Large intestine (tissue), 3 donors: ENCODE data around the gene TMEM156. TPM values are rescaled to one million over a fixed set of nuclear protein-coding genes. Genes with fewer than 3 reads are reported as not detected.

Experiments
- DNase-seq, 2 donors: peaks; one replicate each; pipeline versions ENCODE4 v3.0.0 to v3.0.0-alpha.2; 2013
- H3K27ac ChIP-seq: one replicate; pipeline ENCODE4 v1.5.1; 2013; ENCODE audit warnings: low read length
- H3K27me3 ChIP-seq: 2 replicates; pipeline ENCODE4 v1.6.1; 2013; ENCODE audit warnings: low read length; ENCODE audit not compliant: control insufficient read depth, insufficient read depth
- H3K36me3 ChIP-seq: 2 replicates; pipeline ENCODE4 v1.6.1; 2013; ENCODE audit warnings: low read length; ENCODE audit not compliant: control insufficient read depth, insufficient read depth
- H3K4me1 ChIP-seq: one replicate; pipeline ENCODE4 v1.6.1; 2013; ENCODE audit warnings: low read length; ENCODE audit not compliant: control insufficient read depth, insufficient read depth
- H3K4me3 ChIP-seq: one replicate; pipeline ENCODE4 v1.5.1; 2013; ENCODE audit warnings: low read length
- H3K9me3 ChIP-seq: one replicate; pipeline ENCODE4 v1.6.1; 2013; ENCODE audit warnings: mild to moderate bottlenecking, low read depth, low read length, moderate library complexity; ENCODE audit not compliant: control insufficient read depth
- WGBS: methylation state at CpG from one replicate; pipeline ENCODE4 v1.1.5; 2013; ENCODE audit warnings: low lambda C conversion rate; ENCODE audit not compliant: insufficient coverage; 5-methylcytosine and 5-hydroxymethylcytosine counted together
- polyA plus RNA-seq: library from polyadenylated mRNA; unstranded; fragments of 120-200 nt; gene quantifications from one replicate; pipeline ENCODE4 v1.2.1, GENCODE V29; 2013

The TMEM156 gene
- polyA plus RNA-seq, 1 donor, result 1.7 TPM

DNA sequence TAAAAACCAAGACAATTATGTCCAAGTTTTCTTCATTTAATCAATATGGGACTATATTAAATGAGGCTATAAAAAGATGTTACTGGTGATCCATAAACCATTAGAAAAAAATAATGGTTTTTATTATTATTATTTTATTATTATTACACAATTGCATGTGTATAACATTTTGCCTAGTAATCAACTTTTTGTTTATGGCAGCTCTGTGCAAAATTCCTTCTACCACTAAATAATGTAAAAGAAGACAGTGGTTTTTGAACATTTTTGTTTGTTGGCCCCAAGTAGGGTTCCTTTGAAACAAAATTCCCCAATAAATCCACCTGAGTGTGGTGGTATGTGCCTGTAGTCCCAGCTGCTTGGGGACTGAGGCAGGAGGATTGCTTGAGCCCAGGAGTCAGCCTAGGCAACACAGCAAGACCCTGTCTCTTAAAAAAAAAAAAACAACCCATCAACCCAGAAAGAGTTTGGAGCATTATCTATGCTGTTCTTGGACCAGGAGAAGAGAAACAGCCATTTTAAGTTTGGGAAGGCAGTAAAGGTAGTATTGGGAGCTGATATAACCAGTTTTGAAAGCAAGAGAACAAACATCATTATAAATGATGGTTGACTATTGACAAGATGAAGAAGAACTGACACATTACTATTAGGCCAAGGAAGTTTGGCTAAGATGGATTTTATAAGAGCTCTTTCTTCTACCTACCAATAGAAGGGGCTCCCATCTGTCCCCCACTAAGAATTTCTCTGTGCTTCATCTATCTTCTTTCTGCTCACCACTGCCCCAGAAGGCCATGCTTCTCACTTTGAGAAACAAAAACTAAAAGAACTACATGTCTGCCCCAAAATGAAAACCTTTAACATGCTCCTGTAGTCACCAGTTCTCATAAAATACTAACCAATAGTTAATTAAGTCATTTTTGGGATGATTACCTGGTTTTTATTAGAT lies 2.2 kb downstream of the TMEM156 start:
- H3K27me3 ChIP-seq, result no peaks in the 10 kb centered on the region
- no peaks in the 10 kb centered on the region for H3K9me3 ChIP-seq
- DNase-seq, result no peak
- no peaks in the 10 kb centered on the region for H3K4me1 ChIP-seq
- H3K27ac ChIP-seq, result no peak overlapping the region
- no peaks in the 10 kb centered on the region for H3K36me3 ChIP-seq
- no peak overlapping the region for H3K4me3 ChIP-seq

DNA sequence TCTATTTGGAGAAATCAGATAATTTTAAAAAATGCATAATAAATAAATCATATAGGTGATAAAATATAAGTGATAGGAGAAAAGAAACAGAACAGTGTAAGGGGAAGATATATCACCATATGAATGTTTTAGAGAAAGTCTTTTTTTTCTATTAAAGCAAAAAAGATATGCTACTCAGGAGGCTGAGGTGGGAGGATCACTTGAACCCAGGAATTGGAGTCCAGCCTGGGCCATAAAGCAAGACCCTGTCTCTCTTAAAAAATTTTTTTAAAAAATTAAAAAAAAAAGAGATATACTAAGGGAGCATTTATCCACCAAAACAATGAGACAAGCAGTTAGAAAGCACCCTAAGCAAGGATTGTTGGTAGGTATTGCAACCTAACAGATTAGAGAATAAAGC lies 6.1 kb downstream of the TMEM156 start:
- Histone ChIP-seq H3K36me3 (no peaks in the 10 kb centered on the region), H3K4me1 (no peaks in the 10 kb centered on the region), H3K4me3 (no peak overlapping the region), H3K9me3 (no peaks in the 10 kb centered on the region), H3K27me3 (no peaks in the 10 kb centered on the region), H3K27ac (no peak overlapping the region)
- no peak for DNase-seq

- WGBS, result 96% methylated on average over 2 of the region's 4 CpGs
- Histone ChIP-seq H3K36me3 (no peaks in the 10 kb centered on the region), H3K27me3 (no peaks in the 10 kb centered on the region), H3K27ac (no peak overlapping the region), H3K4me1 (no peaks in the 10 kb centered on the region), H3K9me3 (no peaks in the 10 kb centered on the region), H3K4me3 (no peak overlapping the region)
- no peak for DNase-seq
Observed at GRCh38 chr4:39025552-39026085, 6.6 kb downstream of the TMEM156 start.

DNA sequence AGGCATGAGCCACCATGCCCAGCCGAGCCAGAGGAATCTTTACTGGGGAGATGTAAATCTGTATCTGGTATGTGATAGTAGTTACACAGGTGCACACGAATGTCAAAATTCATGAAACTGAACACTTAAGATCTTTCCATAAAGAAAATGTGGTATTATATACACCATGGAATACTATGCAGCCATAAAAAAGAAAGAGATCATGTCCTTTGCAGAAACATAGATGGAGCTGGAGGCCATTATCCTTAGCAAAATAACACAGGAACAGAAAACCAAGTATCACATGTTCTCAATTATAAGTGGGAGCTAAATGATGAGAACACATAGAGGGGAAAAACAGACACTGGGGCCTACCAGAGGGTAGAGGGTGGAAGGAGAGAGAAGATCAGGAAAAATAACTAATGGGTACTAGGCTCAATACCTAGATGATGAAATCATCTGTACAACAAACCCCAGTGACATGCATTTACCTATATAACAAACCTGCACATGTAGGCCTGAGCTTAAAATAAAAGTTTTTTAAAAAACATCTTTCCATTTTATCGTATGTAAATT lies 7.8 kb downstream of the TMEM156 start:
- no peak overlapping the region for H3K27ac ChIP-seq
- no peaks in the 10 kb centered on the region for H3K9me3 ChIP-seq
- 100% methylated on average over 1 of the region's 3 CpGs for WGBS
- DNase-seq, result no peak
- H3K4me3 ChIP-seq, result no peak overlapping the region
- no peaks in the 10 kb centered on the region for H3K27me3 ChIP-seq
- H3K4me1 ChIP-seq, result no peaks in the 10 kb centered on the region
- H3K36me3 ChIP-seq, result no peaks in the 10 kb centered on the region

- no CpG with 5 or more reads among the region's 1 CpG for WGBS
Observed at GRCh38 chr4:39023059-39023458, 9.2 kb downstream of the TMEM156 start.

GRCh38 chr4:39022241-39022640 lies 10.0 kb downstream of the TMEM156 start:
- H3K9me3 ChIP-seq, result no peaks in the 10 kb centered on the region
- H3K27ac ChIP-seq, result no peak overlapping the region
- 78% methylated on average over 1 of the region's 2 CpGs for WGBS
- no peak for DNase-seq
- H3K36me3 ChIP-seq, result no peaks in the 10 kb centered on the region
- H3K4me3 ChIP-seq, result no peak overlapping the region
- H3K4me1 ChIP-seq, result no peaks in the 10 kb centered on the region
- H3K27me3 ChIP-seq, result no peaks in the 10 kb centered on the region

More at GRCh38 chr4:39023059-39023458, 9.2 kb downstream of the TMEM156 start:
- no peaks in the 10 kb centered on the region for H3K4me1 ChIP-seq
- no peaks in the 10 kb centered on the region for H3K27me3 ChIP-seq
- H3K36me3 ChIP-seq, result no peaks in the 10 kb centered on the region
- H3K9me3 ChIP-seq, result no peaks in the 10 kb centered on the region
- no peak overlapping the region for H3K4me3 ChIP-seq
- DNase-seq, result no peak
- H3K27ac ChIP-seq, result no peak overlapping the region

GRCh38 chr4:39021631-39022030 lies 10.6 kb downstream of the TMEM156 start:
- Histone ChIP-seq H3K27me3 (no peaks in the 10 kb centered on the region), H3K4me1 (no peaks in the 10 kb centered on the region), H3K4me3 (no peak overlapping the region), H3K36me3 (no peaks in the 10 kb centered on the region), H3K9me3 (no peaks in the 10 kb centered on the region), H3K27ac (no peak overlapping the region)
- no peak for DNase-seq
- WGBS, result 92% methylated on average over 3 of the region's 3 CpGs

DNA sequence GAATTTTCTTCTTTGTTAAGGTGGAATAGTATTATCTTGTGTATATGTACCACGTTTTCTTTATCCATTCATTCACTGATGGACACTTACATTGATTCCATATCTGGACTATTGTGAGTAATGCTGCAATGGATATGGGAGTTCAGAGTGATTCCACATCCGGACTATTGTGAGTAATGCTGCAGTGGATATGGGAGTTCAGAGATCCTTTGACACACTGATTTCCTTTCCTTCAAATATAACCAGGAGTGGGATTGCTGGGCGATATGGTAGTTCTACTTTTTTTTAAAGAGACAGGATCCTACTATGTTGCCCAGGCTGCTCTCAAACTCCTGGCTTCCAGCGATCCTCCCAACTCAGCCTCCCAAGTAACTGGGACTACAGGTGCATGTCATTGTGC lies 12.1 kb downstream of the TMEM156 start:
- no peak for DNase-seq
- WGBS, result no CpG with 5 or more reads among the region's 4 CpGs
- H3K9me3 ChIP-seq, result no peaks in the 10 kb centered on the region
- no peaks in the 10 kb centered on the region for H3K27me3 ChIP-seq
- H3K4me3 ChIP-seq, result no peak overlapping the region
- H3K27ac ChIP-seq, result no peak overlapping the region
- no peaks in the 10 kb centered on the region for H3K4me1 ChIP-seq
- H3K36me3 ChIP-seq, result no peaks in the 10 kb centered on the region

DNA sequence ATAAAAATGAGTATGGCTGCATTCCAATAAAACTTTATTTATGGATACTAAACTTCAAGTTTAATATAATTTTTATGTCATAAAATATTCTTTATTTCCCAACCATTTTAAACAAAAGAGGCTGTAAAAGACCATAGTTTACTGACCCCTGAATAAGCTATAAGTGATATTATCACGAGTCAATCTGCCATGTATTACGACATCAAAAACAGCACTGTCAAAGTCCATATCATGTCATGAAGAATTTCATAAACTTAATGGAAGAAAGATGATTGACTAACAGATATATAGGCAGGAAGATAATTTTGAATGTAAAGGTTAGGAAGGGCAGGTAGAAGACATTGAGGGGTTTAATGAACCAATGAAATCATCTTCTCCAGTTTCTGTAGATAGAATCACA lies 18.2 kb downstream of the TMEM156 start:
- no peak overlapping the region for H3K4me3 ChIP-seq
- no peaks in the 10 kb centered on the region for H3K27me3 ChIP-seq
- H3K27ac ChIP-seq, result no peak overlapping the region
- no peaks in the 10 kb centered on the region for H3K9me3 ChIP-seq
- H3K36me3 ChIP-seq, result no peaks in the 10 kb centered on the region
- DNase-seq, result no peak
- WGBS, result 29% methylated on average over 1 of the region's 2 CpGs
- no peaks in the 10 kb centered on the region for H3K4me1 ChIP-seq

DNA sequence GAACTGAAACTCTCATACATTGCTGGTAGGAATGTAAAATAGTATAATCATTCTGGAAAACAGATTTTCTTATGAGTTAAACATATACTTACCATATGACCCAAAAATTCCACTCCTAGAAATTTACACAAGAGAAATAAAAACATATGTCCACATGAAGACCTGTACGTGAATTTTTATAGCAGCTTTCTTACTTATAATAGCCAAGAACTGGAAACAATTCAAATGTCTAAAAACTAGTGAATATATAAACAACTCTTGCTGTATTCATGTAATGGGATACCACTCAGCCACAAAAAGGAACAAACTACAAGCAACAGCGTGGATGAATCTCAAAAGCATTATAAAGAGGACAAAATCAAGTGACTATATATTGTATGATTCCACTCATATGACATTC lies 27.5 kb downstream of the TMEM156 start:
- DNase-seq, result no peak
- Histone ChIP-seq H3K4me1 (no peaks in the 10 kb centered on the region), H3K27ac (no peak overlapping the region), H3K27me3 (no peaks in the 10 kb centered on the region), H3K4me3 (no peak overlapping the region), H3K36me3 (no peaks in the 10 kb centered on the region), H3K9me3 (no peaks in the 10 kb centered on the region)
- WGBS, result 92% methylated on average over 2 of the region's 2 CpGs
